H1 (cell line): ENCODE measurements around the gene DIP2B. TPM values are rescaled to one million over a fixed set of nuclear protein-coding genes. Genes with fewer than 3 reads are reported as not detected.

ENCODE experiments used
- CTCF ChIA-PET: fragments of 300-600 bp; sonication (Branson Sonifier 250); formaldehyde crosslinking; loops from one replicate; lab custom pipeline; 2021; ENCODE audit not compliant: partially characterized antibody; lab: Charles Lee
- POLR2A ChIA-PET: fragments of 300-600 bp; sonication (Branson Sonifier 250); formaldehyde crosslinking; loops from one replicate; lab custom pipeline; 2021; ENCODE audit warnings: inconsistent platforms; ENCODE audit not compliant: partially characterized antibody; lab: Charles Lee
- DNase-seq, 2 experiments: peaks; one replicate each; pipeline versions ENCODE4 v3.0.0 to v3.0.0-alpha.2; 2010 to 2022; ENCODE audit warnings: low spot score in 2 of 2, low read depth in 1 of 2, mixed read lengths in 1 of 2
- FAIRE-seq: peaks from 2 replicates; lab custom pipeline; 2011; peaks lifted over from hg19 to GRCh38; lab: Jason Lieb, UNC
- H2AFZ ChIP-seq: 2 replicates; pipeline ENCODE4 v1.8.1; 2012; ENCODE audit warnings: low read length, inconsistent platforms
- H2AK5ac ChIP-seq: 2 replicates; pipeline ENCODE4 v1.6.1; 2013; ENCODE audit warnings: low read depth, low read length
- H2BK120ac ChIP-seq: replicated peaks from 2 replicates; pipeline ENCODE3; 2013; ENCODE audit warnings: low read depth, low read length, inconsistent platforms
- H2BK12ac ChIP-seq: 2 replicates; pipeline ENCODE4 v1.6.1; 2013; ENCODE audit warnings: low read depth, low read length
- H2BK15ac ChIP-seq: 2 replicates; pipeline ENCODE4 v1.6.1; 2013; ENCODE audit warnings: low read length
- H2BK20ac ChIP-seq: 2 replicates; pipeline ENCODE4 v1.6.1; 2013; ENCODE audit warnings: low read length
- H2BK5ac ChIP-seq: 2 replicates; pipeline ENCODE4 v1.6.1; 2013; ENCODE audit warnings: low read depth, low read length
- H3K14ac ChIP-seq: 2 replicates; pipeline ENCODE4 v1.6.1; 2013; ENCODE audit warnings: inconsistent platforms; ENCODE audit not compliant: insufficient read length
- H3K18ac ChIP-seq: 2 replicates; pipeline ENCODE4 v1.6.1; 2013; ENCODE audit warnings: low read length; ENCODE audit errors: extremely low read depth
- H3K23ac ChIP-seq: 2 replicates; pipeline ENCODE4 v1.6.1; 2013; ENCODE audit warnings: inconsistent platforms; ENCODE audit not compliant: insufficient read length
- H3K23me2 ChIP-seq: 2 replicates; pipeline ENCODE4 v1.6.1; 2013; ENCODE audit warnings: low read depth, low read length
- H3K27ac ChIP-seq: 2 replicates; pipeline ENCODE4 v1.6.1; 2011; ENCODE audit warnings: low read depth, low read length, inconsistent platforms
- H3K27me3 ChIP-seq, 4 experiments: replicated peaks in 1 of 4; 1 replicate in 1 of 4; 2 replicates in 3 of 4; pipeline versions ENCODE4 v1.6.1 to v1.8.1; 2011 to 2013; ENCODE audit warnings: low read length in 3 of 4, mild to moderate bottlenecking in 3 of 4, inconsistent platforms in 2 of 4, mixed read lengths in 2 of 4, moderate library complexity in 1 of 4; ENCODE audit not compliant: control insufficient read depth in 3 of 4, insufficient read depth in 3 of 4; ENCODE audit errors: extremely low read depth in 1 of 4
- H3K36me3 ChIP-seq, 4 experiments: 2 replicates each; pipeline versions ENCODE4 v1.6.1 to v1.8.1; 2011 to 2013; ENCODE audit warnings: mild to moderate bottlenecking in 4 of 4, low read length in 3 of 4, moderate library complexity in 2 of 4, control low read depth in 1 of 4, inconsistent platforms in 1 of 4; ENCODE audit not compliant: insufficient read depth in 4 of 4, control insufficient read depth in 2 of 4
- H3K4ac ChIP-seq: replicated peaks from 2 replicates; pipeline ENCODE3; 2013; ENCODE audit warnings: low read length, low read depth, mixed read lengths, inconsistent platforms; ENCODE audit not compliant: insufficient read length
- H3K4me1 ChIP-seq, 4 experiments: replicated peaks in 1 of 4; 1 replicate in 1 of 4; 2 replicates in 3 of 4; pipeline versions ENCODE4 v1.6.1 to v1.8.1; 2011 to 2013; ENCODE audit warnings: low read length in 3 of 4, inconsistent platforms in 2 of 4, mixed read lengths in 1 of 4; ENCODE audit not compliant: insufficient read depth in 4 of 4, control insufficient read depth in 3 of 4
- H3K4me2 ChIP-seq, 2 experiments: 2 replicates each; pipeline versions ENCODE4 v1.6.1 to v1.8.1; 2011 to 2013; ENCODE audit warnings: low read depth in 2 of 2, low read length in 2 of 2, control low read depth in 1 of 2, inconsistent platforms in 1 of 2, mild to moderate bottlenecking in 1 of 2; ENCODE audit not compliant: insufficient read depth in 1 of 2
- H3K4me3 ChIP-seq, 4 experiments: fragments of 200-600, 300-600 bp in 1 of 4; sonication (generic), shearing (Covaris generic), sonication (Bioruptor Twin) in 1 of 4; 2 replicates each; pipeline versions ENCODE4 v1.5.1 to v1.8.1; 2011 to 2016; ENCODE audit warnings: low read length in 4 of 4, low read depth in 3 of 4, control low read depth in 2 of 4, inconsistent platforms in 2 of 4, mild to moderate bottlenecking in 2 of 4, mixed read lengths in 1 of 4, moderate library complexity in 1 of 4; ENCODE audit not compliant: insufficient read depth in 2 of 4; ENCODE audit errors: extremely low read depth in 1 of 4
- H3K56ac ChIP-seq: replicated peaks from 2 replicates; pipeline ENCODE3; 2013; ENCODE audit warnings: low read depth, mild to moderate bottlenecking, mixed read lengths, low read length, inconsistent platforms; ENCODE audit not compliant: insufficient read length
- H3K79me1 ChIP-seq: 2 replicates; pipeline ENCODE4 v1.6.1; 2013; ENCODE audit warnings: low read depth, low read length, control low read depth
- H3K79me2 ChIP-seq, 2 experiments: 2 replicates each; pipeline versions ENCODE4 v1.6.1 to v1.8.1; 2012 to 2013; ENCODE audit warnings: low read length in 2 of 2, mild to moderate bottlenecking in 2 of 2, inconsistent platforms in 1 of 2; ENCODE audit not compliant: insufficient read depth in 2 of 2, control insufficient read depth in 1 of 2
- H3K9ac ChIP-seq, 4 experiments: replicated peaks in 1 of 4; 1 replicate in 1 of 4; 2 replicates in 3 of 4; pipeline versions ENCODE4 v1.6.1 to v1.8.1; 2011 to 2013; ENCODE audit warnings: low read depth in 3 of 4, low read length in 3 of 4, control low read depth in 2 of 4, mild to moderate bottlenecking in 2 of 4, moderate library complexity in 2 of 4, inconsistent platforms in 1 of 4; ENCODE audit errors: extremely low read depth in 1 of 4
- H3K9me3 ChIP-seq, 2 experiments: 2 replicates each; pipeline versions ENCODE4 v1.6.1 to v1.8.1; 2012 to 2013; ENCODE audit warnings: mild to moderate bottlenecking in 2 of 2, moderate library complexity in 2 of 2, control low read depth in 1 of 2, inconsistent platforms in 1 of 2, low read depth in 1 of 2, low read length in 1 of 2, mixed read lengths in 1 of 2; ENCODE audit not compliant: insufficient read depth in 2 of 2
- H4K20me1 ChIP-seq, 2 experiments: replicated peaks in 1 of 2; 2 replicates each; pipeline versions ENCODE3 to v1.8.1; 2011 to 2013; ENCODE audit warnings: inconsistent platforms in 2 of 2, low read length in 2 of 2, mild to moderate bottlenecking in 1 of 2; ENCODE audit not compliant: insufficient read depth in 2 of 2, control insufficient read depth in 1 of 2
- H4K5ac ChIP-seq: 2 replicates; pipeline ENCODE4 v1.6.1; 2013; ENCODE audit warnings: low read length, low read depth, mixed read lengths, inconsistent platforms; ENCODE audit not compliant: insufficient read length
- H4K8ac ChIP-seq: 2 replicates; pipeline ENCODE4 v1.8.0; 2013; ENCODE audit warnings: mild to moderate bottlenecking, moderate library complexity, low read length, inconsistent platforms; ENCODE audit not compliant: insufficient read depth; ENCODE audit errors: extremely low read depth
- H4K91ac ChIP-seq: replicated peaks from 2 replicates; pipeline ENCODE3; 2013; ENCODE audit warnings: low read length, mixed read lengths, inconsistent platforms; ENCODE audit not compliant: insufficient read length
- ATF2 ChIP-seq: IDR thresholded peaks from 2 replicates; pipeline ENCODE4 v1.6.1; 2012; ENCODE audit warnings: low read length, inconsistent platforms
- CBX8 ChIP-seq: fragments of 300-800, 300-1000 bp; sonication (generic); IDR thresholded peaks from 2 replicates; pipeline ENCODE4 v1.7.1; 2016; ENCODE audit warnings: low read depth, low read length, borderline replicate concordance
- CEBPB ChIP-seq: IDR thresholded peaks from 2 replicates; pipeline ENCODE4 v1.6.1; 2012; ENCODE audit warnings: low read depth, low read length
- CHD1 ChIP-seq: IDR thresholded peaks from 2 replicates; pipeline ENCODE4 v1.6.1; 2012; ENCODE audit warnings: low read depth, low read length, improper control_type of control experiment
- GTF2F1 ChIP-seq: IDR thresholded peaks from 2 replicates; pipeline ENCODE4 v1.6.1; 2012; ENCODE audit warnings: low read depth, low read length, improper control_type of control experiment, borderline replicate concordance
- JUN ChIP-seq: IDR thresholded peaks from 2 replicates; pipeline ENCODE4 v1.6.1; 2011; ENCODE audit warnings: low read depth, mild to moderate bottlenecking, improper control_type of control experiment, low read length
- JUND ChIP-seq: IDR thresholded peaks from 2 replicates; pipeline ENCODE4 v1.6.1; 2011; ENCODE audit warnings: mild to moderate bottlenecking, improper control_type of control experiment, low read length
- RXRA ChIP-seq: IDR thresholded peaks from 2 replicates; pipeline ENCODE4 v1.6.1; 2011; ENCODE audit warnings: low read depth, mild to moderate bottlenecking, low read length, moderate library complexity; ENCODE audit not compliant: insufficient read depth
- SAP30 ChIP-seq: fragments of 300-600 bp; sonication (generic); IDR thresholded peaks from 2 replicates; pipeline ENCODE4 v1.7.1; 2012; ENCODE audit warnings: low read length, moderate library complexity, mild to moderate bottlenecking, inconsistent platforms; ENCODE audit not compliant: insufficient read depth, insufficient replicate concordance
- SIN3A ChIP-seq, 2 experiments: IDR thresholded peaks in 1 of 2; conservative IDR thresholded peaks in 1 of 2; 2 replicates each; pipeline ENCODE4 v1.6.1; 2011 to 2012; ENCODE audit warnings: low read length in 2 of 2, improper control_type of control experiment in 1 of 2, low read depth in 1 of 2, mild to moderate bottlenecking in 1 of 2
- SP4 ChIP-seq: IDR thresholded peaks from 2 replicates; pipeline ENCODE4 v1.6.1; 2012; ENCODE audit warnings: low read length, inconsistent platforms
- TBP ChIP-seq: IDR thresholded peaks from 2 replicates; pipeline ENCODE4 v1.6.1; 2011; ENCODE audit warnings: low read depth, low read length, improper control_type of control experiment
- WGBS, 2 experiments: shearing (Covaris generic) in 1 of 2; methylation state at CpG; one replicate each; pipeline versions ENCODE4 v1.1.6 to v1.1.7; 2013 to 2015; ENCODE audit warnings: low lambda C conversion rate in 2 of 2, mixed read lengths in 2 of 2, inconsistent platforms in 1 of 2, low coverage in 1 of 2, missing lambda C conversion rate in 1 of 2; ENCODE audit not compliant: insufficient replicate concordance in 2 of 2, insufficient coverage in 1 of 2, insufficient read length in 1 of 2; ENCODE audit errors: extremely low coverage in 1 of 2, missing lambda C conversion rate in 1 of 2; 5-methylcytosine and 5-hydroxymethylcytosine counted together
- polyA plus RNA-seq, 7 experiments: library from polyadenylated mRNA; depleted of rRNA in 3 of 7; stranded (reverse) in 5 of 7; unstranded in 2 of 7; fragments of >200 nt in 5 of 7; fragments of 200-250 nt in 2 of 7; gene quantifications; 1 replicate in 5 of 7; 2 replicates in 1 of 7; 4 replicates in 1 of 7; pipeline versions ENCODE4 v1.2.1 to v1.2.3, GENCODE V29; 2011 to 2013; ENCODE audit warnings: missing spikeins in 2 of 7, mixed read lengths in 2 of 7
- total RNA-seq: library from RNA; stranded (reverse); fragmentation: NEBNext Ultra II Directional; extraction: Animal tissue kit (Norgen Biotek cat#: 25700); gene quantifications from 2 replicates; pipeline ENCODE4 v1.2.1, GENCODE V29; 2021

Gene DIP2B
- total and polyA plus RNA-seq, 2 of the 8 experiments (the other 6 are each of a cell fraction or from before 2014, with no cell fraction given): 11.1 to 29.6 TPM

- CTCF ChIA-PET: interaction anchor here (1.2 to 1.5 kb wide), 2 partner anchors 12 to 20 kb away, joined by 3 to 5 read pairs; no protein-coding TSS in a partner anchor
- Histone ChIP-seq H3K23me2 (no peaks in the 10 kb centered on the region), H4K5ac (no peak overlapping the region), H3K23ac (no peak overlapping the region), H3K4ac (no peak overlapping the region), H2BK12ac (no peak overlapping the region), H3K18ac (no peak overlapping the region), H4K8ac (no peak overlapping the region), H3K14ac (no peak overlapping the region), H3K79me2 (peaks cover 0 to 23% of the 10 kb centered on the region in 2 experiments; a peak in 2 of 4 replicates), H3K27ac (no peak overlapping the region), H3K4me2 (no peak overlapping the region), H3K36me3 (no peaks in the 10 kb centered on the region; a peak in 1 of 8 replicates), H3K56ac (no peak overlapping the region), H3K4me1 (no peaks in the 10 kb centered on the region), H2AK5ac (no peak overlapping the region), H2BK15ac (no peak overlapping the region), H3K4me3 (no peak overlapping the region), H3K27me3 (no peaks in the 10 kb centered on the region), H4K91ac (no peak overlapping the region), H2BK120ac (no peak overlapping the region), H2AFZ (no peak overlapping the region), H4K20me1 (no peaks in the 10 kb centered on the region), H3K9me3 (peaks cover 0 to 3% of the 10 kb centered on the region in 2 experiments; a peak in 1 of 4 replicates), H2BK20ac (no peak overlapping the region), H3K9ac (no peak overlapping the region), H2BK5ac (no peak overlapping the region), H3K79me1 (no peaks in the 10 kb centered on the region; the same call in 1 of the 2 replicates)
- POLR2A ChIA-PET: no interaction called here
- WGBS, 2 experiments: 100% methylated on average over 1 of the region's 1 CpG; no CpG with 5 or more reads in 1 of the 2 experiments
- DNase-seq (no peak), FAIRE-seq (no peak)
- TF ChIP-seq CEBPB: no peak
- no peak for TF ChIP-seq SIN3A (conservative IDR thresholded peaks at IDR 0.05 in 1 of 2, IDR thresholded peaks at IDR 0.05 in 1 of 2; ENCODE audit: low read depth in 1 of 2, low read length in 2 of 2)
- TF ChIP-seq RXRA: no peak
- no peak for TF ChIP-seq SAP30
- no peak for TF ChIP-seq CBX8
- no peak for TF ChIP-seq SP4
- TF ChIP-seq CHD1: no peak
- TF ChIP-seq TBP: no peak
- no peak for TF ChIP-seq JUN
- TF ChIP-seq JUND: no peak
- no peak for TF ChIP-seq ATF2
- TF ChIP-seq GTF2F1: no peak
Measured at GRCh38 chr12:50604640-50604920, 99.8 kb downstream of the DIP2B start.
